A549 (cell line): ENCODE results near the gene SYNPR. TPM values are rescaled to one million over a fixed set of nuclear protein-coding genes. Genes with fewer than 3 reads are reported as not detected.

ENCODE experiments used
- ATAC-seq, 2 experiments: fragments of 200-7000 bp in 1 of 2; fragments of >200 bp in 1 of 2; cut with Nextera tagmentation in 1 of 2; cut with Tn5 transposase in 1 of 2; 3 replicates each; pipeline versions ENCODE4 v1.8.0 to v1.9.1; 2018 to 2020; ENCODE audit warnings: mild to moderate bottlenecking in 1 of 2, moderate library complexity in 1 of 2
- CTCF ChIA-PET: fragments of 300-600 bp; sonication (Branson Sonifier 250); formaldehyde crosslinking; extraction: SDS; loops from one replicate; lab custom pipeline; 2021; ENCODE audit warnings: antibody characterized with exemption, inconsistent platforms; lab: Yijun Ruan, JAX
- POLR2A ChIA-PET: fragments of 350-600 bp; formaldehyde crosslinking; extraction: SDS; loops from one replicate; lab custom pipeline; 2021; ENCODE audit warnings: antibody characterized with exemption, inconsistent platforms; lab: Yijun Ruan, JAX
- DNase-seq, 2 experiments: peaks; one replicate each; pipeline versions ENCODE4 v3.0.0 to v3.0.0-alpha.2; 2011 to 2016; ENCODE audit warnings: low read depth in 1 of 2, low spot score in 1 of 2
- FAIRE-seq: peaks from 2 replicates; lab custom pipeline; 2011; peaks lifted over from hg19 to GRCh38; lab: Jason Lieb, UNC
- H3K27ac ChIP-seq, 2 experiments: fragments of >200 bp; sonication (Bioruptor Twin); formaldehyde crosslinking; 3 replicates each; pipeline ENCODE4 v1.5.1; 2016 to 2017
- H3K4me1 ChIP-seq: fragments of >200 bp; sonication (Bioruptor Twin); formaldehyde crosslinking; 3 replicates; pipeline ENCODE4 v1.6.1; 2016
- H3K4me2 ChIP-seq: fragments of >200 bp; sonication (Bioruptor Twin); formaldehyde crosslinking; 3 replicates; pipeline ENCODE4 v1.6.1; 2016
- H3K4me3 ChIP-seq: fragments of >200 bp; sonication (Bioruptor Twin); formaldehyde crosslinking; 3 replicates; pipeline ENCODE4 v1.5.1; 2016
- H3K9me3 ChIP-seq: fragments of >200 bp; sonication (Bioruptor Twin); formaldehyde crosslinking; 3 replicates; pipeline ENCODE4 v1.6.1; 2016
- CEBPB ChIP-seq, 2 experiments: fragments of >200 bp in 1 of 2; sonication (Bioruptor Twin) in 1 of 2; formaldehyde crosslinking in 1 of 2; IDR thresholded peaks; 2 replicates each; pipeline ENCODE4 v1.6.1; 2012 to 2016
- CHD4 ChIP-seq: fragments of 200-600 bp; sonication (generic); IDR thresholded peaks from 2 replicates; pipeline ENCODE4 v1.6.1; 2016; ENCODE audit warnings: antibody characterized with exemption, mild to moderate bottlenecking, borderline replicate concordance
- FOSB ChIP-seq: fragments of 250-450 bp; sonication (Bioruptor Pico); IDR thresholded peaks from 2 replicates; pipeline ENCODE4 v1.5.0; 2020; ENCODE audit warnings: mild to moderate bottlenecking, moderate library complexity
- FOSL2 ChIP-seq, 2 experiments: fragments of 450-650 bp in 1 of 2; fragments of >200 bp in 1 of 2; sonication (Bioruptor Twin) in 1 of 2; formaldehyde crosslinking; IDR thresholded peaks; 2 replicates each; pipeline versions ENCODE4 v1.5.0 to v1.6.1; 2016 to 2020; ENCODE audit warnings: mild to moderate bottlenecking in 1 of 2, moderate library complexity in 1 of 2
- HOXB13 ChIP-seq: fragments of 250-450 bp; sonication (Bioruptor Pico); IDR thresholded peaks from 2 replicates; pipeline ENCODE4 v1.5.0; 2020; ENCODE audit warnings: low read depth, mild to moderate bottlenecking, moderate library complexity
- JUNB ChIP-seq: fragments of >200 bp; sonication (Bioruptor Twin); formaldehyde crosslinking; IDR thresholded peaks from 2 replicates; pipeline ENCODE4 v1.6.1; 2016
- MAFK ChIP-seq: fragments of 450-650 bp; IDR thresholded peaks from 2 replicates; pipeline ENCODE4 v1.6.1; 2014; ENCODE audit not compliant: partially characterized antibody
- MAZ ChIP-seq: fragments of 150-350 bp; IDR thresholded peaks from 2 replicates; pipeline ENCODE4 v1.6.1; 2014; ENCODE audit warnings: antibody characterized with exemption, low read depth, low read length, borderline replicate concordance
- NFE2L2 ChIP-seq: fragments of 150-350 bp; conservative IDR thresholded peaks from 2 replicates; pipeline ENCODE4 v1.6.1; 2014; ENCODE audit warnings: low read length
- POLR2A ChIP-seq: IDR thresholded peaks from 2 replicates; pipeline ENCODE4 v1.6.1; 2012; ENCODE audit warnings: mild to moderate bottlenecking, low read length
- RAD21 ChIP-seq, 2 experiments: fragments of >200 bp in 1 of 2; sonication (Bioruptor Twin) in 1 of 2; formaldehyde crosslinking in 1 of 2; IDR thresholded peaks in 1 of 2; conservative IDR thresholded peaks in 1 of 2; 2 replicates in 1 of 2; 3 replicates in 1 of 2; pipeline ENCODE4 v1.6.1; 2012 to 2018; ENCODE audit warnings: inconsistent platforms in 1 of 2
- RARB ChIP-seq: fragments of 250-450 bp; sonication (Bioruptor Pico); IDR thresholded peaks from 2 replicates; pipeline ENCODE4 v1.8.0; 2021; ENCODE audit warnings: mild to moderate bottlenecking, moderate library complexity
- RCOR1 ChIP-seq: fragments of 150-350 bp; IDR thresholded peaks from 2 replicates; pipeline ENCODE4 v1.6.1; 2014; ENCODE audit warnings: antibody characterized with exemption, low read length, low read depth
- RFX5 ChIP-seq: fragments of 450-650 bp; IDR thresholded peaks from 2 replicates; pipeline ENCODE4 v1.7.1; 2014; ENCODE audit warnings: antibody characterized with exemption, mild to moderate bottlenecking, moderate library complexity
- RNF2 ChIP-seq: fragments of 200-600 bp; sonication (generic); IDR thresholded peaks from 2 replicates; pipeline ENCODE4 v1.6.1; 2016; ENCODE audit warnings: low read depth, mild to moderate bottlenecking, antibody characterized with exemption, moderate library complexity, borderline replicate concordance
- TFCP2L1 ChIP-seq: fragments of 250-450 bp; sonication (Bioruptor Pico); IDR thresholded peaks from 2 replicates; pipeline ENCODE4 v1.5.0; 2021; ENCODE audit warnings: mild to moderate bottlenecking
- ZSCAN20 ChIP-seq: fragments of 250-450 bp; sonication (Bioruptor Pico); IDR thresholded peaks from 2 replicates; pipeline ENCODE4 v1.8.0; 2022; ENCODE audit warnings: mild to moderate bottlenecking, moderate library complexity
- WGBS: methylation state at CpG from one replicate; pipeline ENCODE4 v1.1.6; 2017; ENCODE audit errors: missing lambda C conversion rate; 5-methylcytosine and 5-hydroxymethylcytosine counted together
- polyA plus RNA-seq, 4 experiments: library from polyadenylated mRNA; depleted of rRNA in 3 of 4; stranded (reverse); fragments of >200 nt; fragmentation: RNase III in 1 of 4; extraction: RNeasy Plus Mini Kit Qiagen cat#74134 plus additional on column Dnase treatment in 1 of 4; gene quantifications; 2 replicates in 3 of 4; 3 replicates in 1 of 4; pipeline ENCODE4 v1.2.3, GENCODE V29; 2011 to 2017
- TF ChIP-seq, protein P1 (sequence below): IDR thresholded peaks from 2 replicates; pipeline ENCODE4 v1.6.1; 2012; ENCODE audit warnings: low read depth, borderline replicate concordance
- TF ChIP-seq, protein P2 (sequence below): fragments of >200 bp; sonication (Bioruptor Twin); formaldehyde crosslinking; IDR thresholded peaks from 2 replicates; pipeline ENCODE4 v1.6.1; 2016
- TF ChIP-seq, protein P3 (sequence below): fragments of 200-600 bp; sonication (generic); IDR thresholded peaks from 2 replicates; pipeline ENCODE4 v1.6.1; 2016; ENCODE audit warnings: antibody characterized with exemption, mild to moderate bottlenecking, moderate library complexity

Gene SYNPR
- polyA plus RNA-seq, 2 of the 4 experiments (the other 2 are of a cell fraction), result not detected

DNA sequence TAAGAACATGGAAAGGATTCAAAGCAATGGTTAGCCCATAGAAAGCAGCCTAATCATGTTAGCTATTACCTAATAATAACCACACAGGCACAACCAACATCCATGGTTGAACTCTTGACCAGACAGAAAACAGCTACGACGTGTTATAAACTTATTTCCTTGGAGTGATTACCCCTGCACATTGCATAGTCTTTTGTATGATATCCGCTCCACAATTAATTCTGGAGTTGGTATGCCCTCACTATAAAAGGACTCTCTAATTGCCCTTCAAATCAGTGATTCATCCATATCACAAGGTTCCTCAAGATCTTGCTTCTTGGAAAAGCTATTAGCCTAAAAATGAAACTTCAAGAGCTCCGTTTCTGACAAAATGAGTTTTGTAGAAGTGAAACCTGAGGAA, 117.9 kb downstream of the SYNPR start (continued):
- TF ChIP-seq RFX5, result no peak
- TF ChIP-seq CEBPB (IDR thresholded peaks at IDR 0.05), result no peak

DNA sequence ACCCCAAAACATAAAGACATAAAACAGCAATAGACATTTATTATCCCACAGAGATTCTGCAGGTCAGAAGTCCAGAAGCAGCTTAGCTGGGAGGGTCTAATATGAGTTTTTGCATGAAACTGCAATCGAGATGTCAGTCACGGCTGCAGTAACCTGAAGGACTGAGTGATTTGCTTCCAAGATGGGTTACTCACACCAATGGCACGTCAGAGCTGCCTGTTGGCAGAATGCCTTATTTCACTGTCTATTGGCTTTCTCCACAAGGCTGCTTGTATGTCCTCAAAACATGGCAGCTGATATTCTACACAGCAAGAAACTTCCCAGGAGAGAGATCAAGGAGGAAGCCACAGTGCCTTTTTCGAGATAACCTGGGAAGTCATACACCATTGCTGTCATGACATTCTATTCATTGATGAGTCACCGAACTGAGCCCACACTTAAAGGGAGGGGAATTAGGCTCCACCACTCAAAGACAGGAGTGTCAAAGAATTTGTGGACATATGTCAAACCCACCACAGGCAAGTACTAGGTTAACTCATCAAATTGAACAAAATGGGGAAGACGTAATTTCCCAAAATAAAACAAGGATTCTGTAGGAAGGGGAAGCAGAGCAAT, 122.2 kb downstream of the SYNPR start:
- Histone ChIP-seq H3K9me3 (no peaks in the 10 kb centered on the region), H3K4me3 (no peak overlapping the region), H3K4me1 (no peaks in the 10 kb centered on the region), H3K4me2 (no peak overlapping the region), H3K27ac (no peak overlapping the region)
- under 1% methylated on average over 6 of the region's 6 CpGs for WGBS
- POLR2A ChIA-PET, result no interaction called here
- DNase-seq (no peak), ATAC-seq (no peak), FAIRE-seq (no peak)
- CTCF ChIA-PET, result no interaction called here
- no peak for TF ChIP-seq FOSL2 (IDR thresholded peaks at IDR 0.05)
- TF ChIP-seq FOSL2 (CRISPR knock-in tag; IDR thresholded peaks at IDR 0.05), result no peak
- TF ChIP-seq, protein P1, sequence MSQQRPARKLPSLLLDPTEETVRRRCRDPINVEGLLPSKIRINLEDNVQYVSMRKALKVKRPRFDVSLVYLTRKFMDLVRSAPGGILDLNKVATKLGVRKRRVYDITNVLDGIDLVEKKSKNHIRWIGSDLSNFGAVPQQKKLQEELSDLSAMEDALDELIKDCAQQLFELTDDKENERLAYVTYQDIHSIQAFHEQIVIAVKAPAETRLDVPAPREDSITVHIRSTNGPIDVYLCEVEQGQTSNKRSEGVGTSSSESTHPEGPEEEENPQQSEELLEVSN, result no peak
- no peak for TF ChIP-seq CHD4
- TF ChIP-seq, protein P2, sequence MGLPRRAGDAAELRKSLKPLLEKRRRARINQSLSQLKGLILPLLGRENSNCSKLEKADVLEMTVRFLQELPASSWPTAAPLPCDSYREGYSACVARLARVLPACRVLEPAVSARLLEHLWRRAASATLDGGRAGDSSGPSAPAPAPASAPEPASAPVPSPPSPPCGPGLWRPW, result no peak
- TF ChIP-seq RARB (CRISPR knock-in tag), result no peak
- no peak for TF ChIP-seq NFE2L2

DNA sequence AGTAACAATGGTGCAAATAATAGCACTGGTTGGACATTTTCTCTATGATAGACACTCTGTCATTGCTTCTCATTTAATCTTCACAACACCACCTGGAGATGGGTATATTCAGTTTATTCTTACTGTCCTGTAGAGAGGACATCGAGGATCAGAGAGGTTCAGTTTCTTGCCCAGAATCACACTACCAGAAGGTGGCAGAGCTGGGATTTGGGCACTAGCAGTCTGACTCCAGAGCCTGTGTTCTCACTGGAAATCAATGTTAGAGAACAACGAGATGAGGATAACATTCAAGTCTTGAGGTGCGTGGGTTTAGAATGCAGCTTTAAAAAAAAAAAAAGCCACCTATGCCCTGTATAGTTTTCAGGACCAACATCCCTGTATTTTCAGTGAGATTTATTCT, 127.8 kb downstream of the SYNPR start:
- H3K9me3 ChIP-seq, result no peaks in the 10 kb centered on the region
- H3K4me2 ChIP-seq, result no peak overlapping the region
- POLR2A ChIA-PET, result no interaction called here
- H3K4me3 ChIP-seq, result no peak overlapping the region
- no peak overlapping the region for H3K27ac ChIP-seq
- ATAC-seq (no peak), DNase-seq (no peak), FAIRE-seq (no peak)
- WGBS, result 3% methylated on average over 3 of the region's 3 CpGs
- CTCF ChIA-PET, result no interaction called here
- H3K4me1 ChIP-seq, result no peaks in the 10 kb centered on the region
- no peak for TF ChIP-seq RAD21 (conservative IDR thresholded peaks at IDR 0.05 in 1 of 2, IDR thresholded peaks at IDR 0.05 in 1 of 2)

DNA sequence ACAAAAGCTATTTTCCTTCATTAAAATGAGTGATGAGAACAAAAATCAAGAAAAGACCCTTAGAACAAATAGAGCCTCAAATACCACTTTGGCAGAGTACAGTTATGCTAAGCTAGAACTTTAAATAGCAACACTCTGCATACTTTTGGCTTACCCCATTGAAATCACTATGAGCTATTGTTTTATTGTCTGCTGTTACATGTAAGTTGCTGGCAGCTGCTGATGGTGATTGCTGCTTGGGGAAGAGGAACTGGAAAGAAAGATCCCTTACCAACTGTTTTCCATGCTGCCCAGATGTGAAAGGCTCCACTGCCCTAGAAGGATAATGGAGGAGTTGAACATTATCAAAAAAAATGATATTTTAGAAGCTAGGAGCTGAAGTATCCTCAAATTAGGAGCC, 135.4 kb downstream of the SYNPR start:
- CTCF ChIA-PET, result interaction anchor here (0.8 kb wide), 1 partner anchor 405 kb away, joined by 5 read pairs; no protein-coding TSS in a partner anchor
- H3K4me2 ChIP-seq, result no peak overlapping the region
- DNase-seq, result no peak
- H3K27ac ChIP-seq, result no peak overlapping the region
- TF ChIP-seq JUNB (no peak), TFCP2L1 (CRISPR knock-in tag) (no peak), ZSCAN20 (CRISPR knock-in tag) (no peak), FOSB (CRISPR knock-in tag) (no peak), POLR2A (no peak), HOXB13 (CRISPR knock-in tag) (no peak)
- H3K4me3 ChIP-seq, result no peak overlapping the region
- no peaks in the 10 kb centered on the region for H3K4me1 ChIP-seq
- no peaks in the 10 kb centered on the region for H3K9me3 ChIP-seq
- FAIRE-seq, result no peak
- ATAC-seq, result no peak
- POLR2A ChIA-PET, result no interaction called here

DNA sequence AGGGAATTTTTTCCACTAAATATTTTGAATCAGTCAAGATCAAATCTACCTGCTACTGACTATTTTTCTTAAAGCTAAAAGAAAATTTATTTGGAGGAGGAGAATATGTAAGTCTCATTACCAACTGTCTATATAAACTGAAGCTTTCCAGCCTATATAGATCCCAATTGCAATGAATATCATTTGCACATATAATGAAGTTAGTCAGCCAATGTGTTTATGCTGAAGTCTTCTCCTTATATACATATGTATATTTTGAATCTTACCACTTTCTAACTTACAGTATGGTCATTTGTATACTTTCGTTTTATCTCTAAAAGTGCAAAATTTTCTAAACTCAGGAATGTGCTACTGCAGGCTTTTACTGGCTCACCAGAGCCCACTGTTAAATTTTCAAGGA, 136.5 kb downstream of the SYNPR start:
- POLR2A ChIA-PET, result no interaction called here
- WGBS, result 0% methylated on average over 1 of the region's 1 CpG
- CTCF ChIA-PET, result no interaction called here
- no peak for ATAC-seq
- Histone ChIP-seq H3K4me1 (no peaks in the 10 kb centered on the region), H3K4me3 (no peak overlapping the region), H3K27ac (no peak overlapping the region), H3K4me2 (no peak overlapping the region), H3K9me3 (no peaks in the 10 kb centered on the region)
- TF ChIP-seq RNF2 (no peak), MAZ (no peak), MAFK (no peak), RAD21 (conservative IDR thresholded peaks at IDR 0.05 in 1 of 2, IDR thresholded peaks at IDR 0.05 in 1 of 2) (no peak), POLR2A (no peak), RCOR1 (no peak), NFE2L2 (no peak)
- TF ChIP-seq, protein P3, sequence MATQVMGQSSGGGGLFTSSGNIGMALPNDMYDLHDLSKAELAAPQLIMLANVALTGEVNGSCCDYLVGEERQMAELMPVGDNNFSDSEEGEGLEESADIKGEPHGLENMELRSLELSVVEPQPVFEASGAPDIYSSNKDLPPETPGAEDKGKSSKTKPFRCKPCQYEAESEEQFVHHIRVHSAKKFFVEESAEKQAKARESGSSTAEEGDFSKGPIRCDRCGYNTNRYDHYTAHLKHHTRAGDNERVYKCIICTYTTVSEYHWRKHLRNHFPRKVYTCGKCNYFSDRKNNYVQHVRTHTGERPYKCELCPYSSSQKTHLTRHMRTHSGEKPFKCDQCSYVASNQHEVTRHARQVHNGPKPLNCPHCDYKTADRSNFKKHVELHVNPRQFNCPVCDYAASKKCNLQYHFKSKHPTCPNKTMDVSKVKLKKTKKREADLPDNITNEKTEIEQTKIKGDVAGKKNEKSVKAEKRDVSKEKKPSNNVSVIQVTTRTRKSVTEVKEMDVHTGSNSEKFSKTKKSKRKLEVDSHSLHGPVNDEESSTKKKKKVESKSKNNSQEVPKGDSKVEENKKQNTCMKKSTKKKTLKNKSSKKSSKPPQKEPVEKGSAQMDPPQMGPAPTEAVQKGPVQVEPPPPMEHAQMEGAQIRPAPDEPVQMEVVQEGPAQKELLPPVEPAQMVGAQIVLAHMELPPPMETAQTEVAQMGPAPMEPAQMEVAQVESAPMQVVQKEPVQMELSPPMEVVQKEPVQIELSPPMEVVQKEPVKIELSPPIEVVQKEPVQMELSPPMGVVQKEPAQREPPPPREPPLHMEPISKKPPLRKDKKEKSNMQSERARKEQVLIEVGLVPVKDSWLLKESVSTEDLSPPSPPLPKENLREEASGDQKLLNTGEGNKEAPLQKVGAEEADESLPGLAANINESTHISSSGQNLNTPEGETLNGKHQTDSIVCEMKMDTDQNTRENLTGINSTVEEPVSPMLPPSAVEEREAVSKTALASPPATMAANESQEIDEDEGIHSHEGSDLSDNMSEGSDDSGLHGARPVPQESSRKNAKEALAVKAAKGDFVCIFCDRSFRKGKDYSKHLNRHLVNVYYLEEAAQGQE, result no peak
- no peak for FAIRE-seq
- no peak for DNase-seq
